ENCODE data around the gene AMFR.
"Not testable (repeated sequence)": the region's sequence is repeated elsewhere in the genome, so short reads cannot be mapped to it uniquely, and the experiment has no call there.

AMFR gene

GRCh38 chr16:56387396-56387795, 37.9 kb downstream of the AMFR start:
- no peak for DNase-seq

- DNase-seq, result no peak
Observed at GRCh38 chr16:56384074-56384721, 41.1 kb downstream of the AMFR start.

- no peak for DNase-seq
Observed at GRCh38 chr16:56382901-56383355, 42.4 kb downstream of the AMFR start.

- DNase-seq, result no peak
Observed at GRCh38 chr16:56382459-56382858, 42.9 kb downstream of the AMFR start.

GRCh38 chr16:56380778-56381485, 44.4 kb downstream of the AMFR start:
- DNase-seq, result not testable (repeated sequence)

- DNase-seq, result not testable (repeated sequence)
Observed at GRCh38 chr16:56379044-56379443, 46.3 kb downstream of the AMFR start.

- DNase-seq, result not testable (repeated sequence)
Observed at GRCh38 chr16:56375792-56376191, 49.6 kb downstream of the AMFR start.

- DNase-seq, result no peak
Observed at GRCh38 chr16:56373003-56373402, 52.3 kb downstream of the AMFR start.

- no peak for DNase-seq
Observed at GRCh38 chr16:56372013-56372634, 53.2 kb downstream of the AMFR start.

- no peak for DNase-seq
Observed at GRCh38 chr16:56371660-56371937, 53.7 kb downstream of the AMFR start.

GRCh38 chr16:56370875-56371659, 54.3 kb downstream of the AMFR start:
- no peak for DNase-seq

- DNase-seq, result no peak
Observed at GRCh38 chr16:56370185-56370874, 55.0 kb downstream of the AMFR start.

GRCh38 chr16:56369202-56369601, 56.1 kb downstream of the AMFR start:
- DNase-seq, result no peak

- no peak for DNase-seq
Observed at GRCh38 chr16:56368545-56368944, 56.8 kb downstream of the AMFR start.

- DNase-seq, result no peak
Observed at GRCh38 chr16:56367764-56368163, 57.6 kb downstream of the AMFR start.

- no peak for DNase-seq
Observed at GRCh38 chr16:56366945-56367344, 58.4 kb downstream of the AMFR start.

GRCh38 chr16:56365552-56365951, 59.8 kb downstream of the AMFR start:
- no peak for DNase-seq

GRCh38 chr16:56364865-56365264, 60.5 kb downstream of the AMFR start:
- no peak for DNase-seq

- DNase-seq, result no peak
Observed at GRCh38 chr16:56363781-56364565, 61.4 kb downstream of the AMFR start.

GRCh38 chr16:56363181-56363716, 62.1 kb downstream of the AMFR start:
- DNase-seq, result no peak

GRCh38 chr16:56362706-56363105, 62.6 kb downstream of the AMFR start:
- no peak for DNase-seq

All from NCI-H774 (cell line).